Gastroesophageal sphincter (tissue), 3 donors: ENCODE results near the gene HOXC9.

Experiments used
- EP300 ChIP-seq: sonication (generic); formaldehyde crosslinking; IDR thresholded peaks from one replicate; pipeline ENCODE4 v1.6.1; 2017; ENCODE audit warnings: antibody characterized with exemption, mild to moderate bottlenecking
- TF ChIP-seq, protein P1 (sequence below), 4 experiments: fragments of 200-600 bp in 2 of 4; fragments of 450-650 bp in 2 of 4; sonication (generic) in 1 of 4; IDR thresholded peaks; one replicate each; pipeline ENCODE4 v1.5.1; 2017 to 2019; ENCODE audit warnings: antibody characterized with exemption in 4 of 4, mild to moderate bottlenecking in 2 of 4, moderate library complexity in 2 of 4

GRCh38 chr12:53993162-53994008 lies 6.6 kb upstream of the HOXC9 start:
- no peak for TF ChIP-seq EP300
- TF ChIP-seq, protein P1, sequence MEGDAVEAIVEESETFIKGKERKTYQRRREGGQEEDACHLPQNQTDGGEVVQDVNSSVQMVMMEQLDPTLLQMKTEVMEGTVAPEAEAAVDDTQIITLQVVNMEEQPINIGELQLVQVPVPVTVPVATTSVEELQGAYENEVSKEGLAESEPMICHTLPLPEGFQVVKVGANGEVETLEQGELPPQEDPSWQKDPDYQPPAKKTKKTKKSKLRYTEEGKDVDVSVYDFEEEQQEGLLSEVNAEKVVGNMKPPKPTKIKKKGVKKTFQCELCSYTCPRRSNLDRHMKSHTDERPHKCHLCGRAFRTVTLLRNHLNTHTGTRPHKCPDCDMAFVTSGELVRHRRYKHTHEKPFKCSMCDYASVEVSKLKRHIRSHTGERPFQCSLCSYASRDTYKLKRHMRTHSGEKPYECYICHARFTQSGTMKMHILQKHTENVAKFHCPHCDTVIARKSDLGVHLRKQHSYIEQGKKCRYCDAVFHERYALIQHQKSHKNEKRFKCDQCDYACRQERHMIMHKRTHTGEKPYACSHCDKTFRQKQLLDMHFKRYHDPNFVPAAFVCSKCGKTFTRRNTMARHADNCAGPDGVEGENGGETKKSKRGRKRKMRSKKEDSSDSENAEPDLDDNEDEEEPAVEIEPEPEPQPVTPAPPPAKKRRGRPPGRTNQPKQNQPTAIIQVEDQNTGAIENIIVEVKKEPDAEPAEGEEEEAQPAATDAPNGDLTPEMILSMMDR (IDR thresholded peaks at IDR 0.05), result no peak
